Erythroblast (primary cell): ENCODE results near the gene CD320.

Experiments used
- GATA1 ChIP-seq: IDR thresholded peaks from 2 replicates; pipeline ENCODE4 v1.6.1; 2011; ENCODE audit warnings: low read depth, mild to moderate bottlenecking, control low read depth, low read length, moderate library complexity
- POLR2A ChIP-seq: IDR thresholded peaks from 2 replicates; pipeline ENCODE4 v1.6.1; 2011; ENCODE audit warnings: mild to moderate bottlenecking, low read length

DNA sequence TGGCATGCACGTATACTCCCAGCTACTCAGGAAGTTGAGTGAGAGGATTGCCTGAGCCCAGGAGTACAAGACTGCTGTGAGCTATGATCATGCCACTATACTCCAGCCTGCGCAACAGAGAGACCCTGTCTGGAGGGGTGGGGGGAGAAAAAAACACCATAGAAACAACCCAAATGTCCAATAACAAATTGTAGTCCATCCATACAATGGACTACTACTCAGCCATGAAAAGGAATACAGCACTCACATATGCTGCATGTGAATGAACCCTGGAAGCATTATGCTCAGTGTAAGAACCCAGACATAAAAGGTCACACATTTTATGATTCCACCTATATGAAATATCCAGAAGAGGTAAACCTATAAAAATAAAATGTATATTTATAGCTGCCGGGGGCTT, 42.3 kb downstream of the CD320 start:
- TF ChIP-seq POLR2A: no peak
- no peak for TF ChIP-seq GATA1
